A673 (cell line): ENCODE results near the gene KIAA0040. TPM values are rescaled to one million over a fixed set of nuclear protein-coding genes. Genes with fewer than 3 reads are reported as not detected.

ENCODE experiments used
- BruUV-seq: library from RNA; stranded (reverse); fragments of 400-500 nt; replicated peaks from 2 replicates; lab custom pipeline; 2021; lab: Mats Ljungman, UMichigan
- CTCF ChIA-PET: fragments of 300-600 bp; sonication (Branson Sonifier 250); formaldehyde crosslinking; loops from one replicate; lab custom pipeline; 2022; ENCODE audit warnings: antibody characterized with exemption; lab: Charles Lee
- POLR2A ChIA-PET: fragments of 300-600 bp; sonication (Branson Sonifier 250); formaldehyde crosslinking; loops from one replicate; lab custom pipeline; 2022; ENCODE audit warnings: antibody characterized with exemption; ENCODE audit not compliant: low non-redundant PET; lab: Charles Lee
- DNase-seq: peaks from one replicate; pipeline ENCODE4 v3.0.0-alpha.2; 2015; ENCODE audit warnings: low spot score
- H3K27ac ChIP-seq: fragments of 200-600 bp; sonication (generic); 2 replicates; pipeline ENCODE4 v1.5.1; 2016; ENCODE audit warnings: mixed run types, low read depth, mild to moderate bottlenecking, mixed read lengths, antibody characterized with exemption, low read length; ENCODE audit not compliant: poor library complexity, severe bottlenecking
- H3K27me3 ChIP-seq: fragments of 200-600 bp; sonication (generic); replicated peaks from 2 replicates; pipeline ENCODE4 v1.6.1; 2017; ENCODE audit warnings: mixed run types, low read depth, mild to moderate bottlenecking, mixed read lengths, antibody characterized with exemption, low read length; ENCODE audit not compliant: insufficient read depth, poor library complexity
- H3K36me3 ChIP-seq: fragments of 200-600 bp; sonication (generic); 2 replicates; pipeline ENCODE4 v1.6.1; 2016; ENCODE audit warnings: mixed run types, mild to moderate bottlenecking, mixed read lengths, antibody characterized with exemption, low read length; ENCODE audit not compliant: insufficient read depth, poor library complexity, severe bottlenecking
- H3K4me1 ChIP-seq: fragments of 200-600 bp; sonication (generic); 2 replicates; pipeline ENCODE4 v1.6.1; 2017; ENCODE audit warnings: mixed run types, mild to moderate bottlenecking, mixed read lengths, antibody characterized with exemption, low read length; ENCODE audit not compliant: insufficient read depth, poor library complexity, severe bottlenecking
- H3K4me3 ChIP-seq: fragments of 200-600 bp; sonication (generic); 2 replicates; pipeline ENCODE4 v1.5.1; 2016; ENCODE audit warnings: low read depth, mixed run types, mild to moderate bottlenecking, mixed read lengths, low read length; ENCODE audit not compliant: poor library complexity, severe bottlenecking
- H3K9me3 ChIP-seq: fragments of 200-600 bp; sonication (generic); 2 replicates; pipeline ENCODE4 v1.6.1; 2016; ENCODE audit warnings: mixed run types, low read depth, mild to moderate bottlenecking, mixed read lengths, antibody characterized with exemption, low read length; ENCODE audit not compliant: poor library complexity, severe bottlenecking
- CTCF ChIP-seq: fragments of 300-800, 200-600 bp; sonication (generic); conservative IDR thresholded peaks from 2 replicates; pipeline ENCODE4 v1.5.1; 2017; ENCODE audit warnings: low read depth, mild to moderate bottlenecking, antibody characterized with exemption, low read length, moderate library complexity, mixed read lengths
- EZH2 ChIP-seq: fragments of 200-600 bp; sonication (generic); IDR thresholded peaks from 2 replicates; pipeline ENCODE4 v1.6.1; 2017; ENCODE audit warnings: borderline replicate concordance, low read depth, mild to moderate bottlenecking, mixed read lengths, antibody characterized with exemption, low read length; ENCODE audit not compliant: poor library complexity, severe bottlenecking
- intact Hi-C: fragments of 100-400 bp; cut with micrococcal nuclease; formaldehyde crosslinking; loops from one replicate; pipeline ENCODE4 v1.10.0; 2022; ENCODE audit not compliant: unreplicated experiment
- total RNA-seq: library from RNA; stranded (reverse); gene quantifications from 2 replicates; pipeline ENCODE4 v1.2.3, GENCODE V29; 2021

The KIAA0040 gene
- total RNA-seq, 1 experiment from 2014 or later, result not detected

GRCh38 chr1:175221557-175222175, 29.1 kb upstream of the KIAA0040 start:
- BruUV-seq, result no TSS peak
- no peaks in the 10 kb centered on the region for H3K36me3 ChIP-seq
- no peaks in the 10 kb centered on the region for H3K9me3 ChIP-seq
- DNase-seq, result no peak
- no peaks in the 10 kb centered on the region for H3K27me3 ChIP-seq
- H3K27ac ChIP-seq, result no peak overlapping the region
- ChIA-PET POLR2A (no interaction called here), CTCF (no interaction called here)
- TF ChIP-seq EZH2, result no peak
- no peak for TF ChIP-seq CTCF
- H3K4me3 ChIP-seq, result no peak overlapping the region
- H3K4me1 ChIP-seq, result no peaks in the 10 kb centered on the region
- intact Hi-C loops, result no loop called here

- Histone ChIP-seq H3K9me3 (no peaks in the 10 kb centered on the region), H3K27ac (no peak overlapping the region), H3K4me1 (no peaks in the 10 kb centered on the region), H3K36me3 (no peaks in the 10 kb centered on the region), H3K4me3 (no peak overlapping the region), H3K27me3 (no peaks in the 10 kb centered on the region)
- ChIA-PET POLR2A (no interaction called here), CTCF (no interaction called here)
- BruUV-seq, result no TSS peak
- DNase-seq, result no peak
- TF ChIP-seq EZH2 (no peak), CTCF (no peak)
- intact Hi-C loops, result no loop called here
These were observed 28.4 kb upstream of the KIAA0040 start for GRCh38 chr1:175220853-175221556.

GRCh38 chr1:175219774-175220173, 27.2 kb upstream of the KIAA0040 start:
- no TSS peak for BruUV-seq
- ChIA-PET CTCF (interaction anchor here (0.8 kb wide), 1 partner anchor 99 kb away, joined by 4 read pairs; no protein-coding TSS in a partner anchor), POLR2A (no interaction called here)
- no peak for DNase-seq
- no peaks in the 10 kb centered on the region for H3K9me3 ChIP-seq
- no peak for TF ChIP-seq CTCF
- TF ChIP-seq EZH2, result no peak
- no peak overlapping the region for H3K27ac ChIP-seq
- H3K27me3 ChIP-seq, result no peaks in the 10 kb centered on the region
- no peaks in the 10 kb centered on the region for H3K36me3 ChIP-seq
- no peak overlapping the region for H3K4me3 ChIP-seq
- intact Hi-C loops, result no loop called here
- no peaks in the 10 kb centered on the region for H3K4me1 ChIP-seq
